Astrocyte (in vitro differentiated cells and primary cell): ENCODE measurements around the gene UNC5B. TPM values are rescaled to one million over a fixed set of nuclear protein-coding genes. Genes with fewer than 3 reads are reported as not detected.

ENCODE experiments used
- DNase-seq: peaks from one replicate; pipeline ENCODE4 v3.0.0-alpha.2; 2010; ENCODE audit warnings: low read depth
- FAIRE-seq: peaks from 2 replicates; lab custom pipeline; 2011; peaks lifted over from hg19 to GRCh38; lab: Jason Lieb, UNC
- H2AFZ ChIP-seq: 2 replicates; pipeline ENCODE4 v1.6.0; 2012; ENCODE audit warnings: low read depth, low read length, inconsistent platforms
- H3K27ac ChIP-seq: 2 replicates; pipeline ENCODE4 v1.5.1; 2011; ENCODE audit warnings: low read depth, low read length, inconsistent platforms
- H3K27me3 ChIP-seq: 2 replicates; pipeline ENCODE4 v1.6.0; 2011; ENCODE audit warnings: low read length, inconsistent platforms; ENCODE audit not compliant: insufficient read depth
- H3K36me3 ChIP-seq: 2 replicates; pipeline ENCODE4 v1.5.1; 2011; ENCODE audit warnings: low read length, inconsistent platforms; ENCODE audit not compliant: insufficient read depth
- H3K4me1 ChIP-seq: 2 replicates; pipeline ENCODE4 v1.5.1; 2011; ENCODE audit warnings: low read length, inconsistent platforms; ENCODE audit not compliant: insufficient read depth
- H3K4me2 ChIP-seq: 2 replicates; pipeline ENCODE4 v1.6.0; 2012; ENCODE audit warnings: low read length, inconsistent platforms
- H3K4me3 ChIP-seq: 2 replicates; pipeline ENCODE4 v1.5.1; 2011; ENCODE audit warnings: low read depth, mild to moderate bottlenecking, low read length, inconsistent platforms; ENCODE audit not compliant: insufficient read depth
- H3K79me2 ChIP-seq: 2 replicates; pipeline ENCODE4 v1.6.0; 2012; ENCODE audit warnings: mild to moderate bottlenecking, low read length, inconsistent platforms; ENCODE audit not compliant: insufficient read depth
- H3K9ac ChIP-seq: 2 replicates; pipeline ENCODE4 v1.6.0; 2012; ENCODE audit warnings: mild to moderate bottlenecking, low read length, inconsistent platforms
- H3K9me3 ChIP-seq: 2 replicates; pipeline ENCODE4 v1.5.1; 2012; ENCODE audit warnings: low read depth, mild to moderate bottlenecking, low read length, inconsistent platforms; ENCODE audit not compliant: insufficient read depth
- H4K20me1 ChIP-seq: 2 replicates; pipeline ENCODE4 v1.6.0; 2012; ENCODE audit warnings: low read length, inconsistent platforms; ENCODE audit not compliant: insufficient read depth
- H3K27ac Mint-ChIP-seq: one replicate; pipeline ENCODE4 v1.8.0; 2021; ENCODE audit warnings: mild to moderate bottlenecking, mixed read lengths; ENCODE audit not compliant: unreplicated experiment
- H3K27me3 Mint-ChIP-seq: one replicate; pipeline ENCODE4 v1.8.0; 2021; ENCODE audit warnings: low read depth, mixed read lengths; ENCODE audit not compliant: unreplicated experiment
- H3K36me3 Mint-ChIP-seq: one replicate; pipeline ENCODE4 v1.8.0; 2021; ENCODE audit warnings: low read depth, mixed read lengths; ENCODE audit not compliant: unreplicated experiment
- H3K4me1 Mint-ChIP-seq: one replicate; pipeline ENCODE4 v1.8.0; 2021; ENCODE audit warnings: low read depth, mixed read lengths; ENCODE audit not compliant: unreplicated experiment
- H3K4me3 Mint-ChIP-seq: one replicate; pipeline ENCODE4 v1.8.0; 2021; ENCODE audit warnings: mild to moderate bottlenecking, moderate library complexity, mixed read lengths; ENCODE audit not compliant: unreplicated experiment
- H3K9me3 Mint-ChIP-seq: one replicate; pipeline ENCODE4 v1.8.0; 2021; ENCODE audit warnings: mild to moderate bottlenecking, mixed read lengths; ENCODE audit not compliant: unreplicated experiment
- EZH2 ChIP-seq: IDR thresholded peaks from 2 replicates; pipeline ENCODE4 v1.6.1; 2012; ENCODE audit warnings: mild to moderate bottlenecking, low read length, inconsistent platforms; ENCODE audit not compliant: insufficient read depth
- total RNA-seq: library from RNA; stranded (reverse); gene quantifications from 2 replicates; pipeline ENCODE4 v1.2.1, GENCODE V29; 2021
- TF ChIP-seq, protein P1 (sequence below): IDR thresholded peaks from 2 replicates; pipeline ENCODE4 v1.5.1; 2011; ENCODE audit warnings: low read depth, mild to moderate bottlenecking, inconsistent platforms, low read length, moderate library complexity; ENCODE audit not compliant: insufficient read depth

UNC5B gene
- total RNA-seq, 1 donor from 2014 or later, result 15.0 TPM

DNA sequence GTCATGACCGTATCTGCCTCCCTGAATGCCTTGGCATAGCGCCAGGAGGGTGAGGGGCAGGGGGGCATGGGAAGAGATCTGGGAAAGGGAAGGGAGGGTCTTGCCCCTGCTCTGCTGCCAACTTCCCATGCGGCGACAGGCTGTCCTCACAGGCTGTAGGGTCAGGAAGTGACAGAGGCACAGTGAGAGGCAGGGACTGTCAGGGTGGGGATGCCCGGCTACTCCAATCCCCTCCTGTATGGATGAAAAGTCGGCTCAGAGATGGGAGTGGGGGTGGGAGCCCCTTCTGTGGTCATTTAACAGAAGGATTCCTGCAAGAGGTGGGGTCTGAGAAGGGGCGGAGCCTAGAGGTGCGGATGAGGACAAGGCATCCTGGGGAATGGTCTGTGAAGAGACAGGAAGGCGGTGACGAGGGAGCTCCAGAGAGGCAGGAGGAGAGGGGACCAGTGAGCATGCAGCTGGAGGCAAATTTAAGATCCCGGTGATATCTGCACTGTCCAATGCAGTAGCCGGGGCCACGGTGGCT lies 20.8 kb upstream of the UNC5B start:
- H4K20me1 ChIP-seq, result no peaks in the 10 kb centered on the region
- no peak overlapping the region for H3K9ac ChIP-seq
- no peaks in the 10 kb centered on the region for H3K36me3 ChIP-seq
- Mint-ChIP-seq H3K27ac (no peak overlapping the region), H3K9me3 (peaks cover 7% of the 10 kb centered on the region), H3K36me3 (peaks cover 2% of the 10 kb centered on the region), H3K4me1 (no peaks in the 10 kb centered on the region), H3K4me3 (no peak overlapping the region), H3K27me3 (peaks cover 50% of the 10 kb centered on the region)
- no peak overlapping the region for H3K4me2 ChIP-seq
- no peaks in the 10 kb centered on the region for H3K4me1 ChIP-seq
- DNase-seq, result no peak
- H2AFZ ChIP-seq, result no peak overlapping the region
- H3K27me3 ChIP-seq, result peaks cover 5% of the 10 kb centered on the region
- no peak overlapping the region for H3K27ac ChIP-seq
- no peak for FAIRE-seq
- peaks cover 3% of the 10 kb centered on the region for H3K9me3 ChIP-seq
- TF ChIP-seq, protein P1, sequence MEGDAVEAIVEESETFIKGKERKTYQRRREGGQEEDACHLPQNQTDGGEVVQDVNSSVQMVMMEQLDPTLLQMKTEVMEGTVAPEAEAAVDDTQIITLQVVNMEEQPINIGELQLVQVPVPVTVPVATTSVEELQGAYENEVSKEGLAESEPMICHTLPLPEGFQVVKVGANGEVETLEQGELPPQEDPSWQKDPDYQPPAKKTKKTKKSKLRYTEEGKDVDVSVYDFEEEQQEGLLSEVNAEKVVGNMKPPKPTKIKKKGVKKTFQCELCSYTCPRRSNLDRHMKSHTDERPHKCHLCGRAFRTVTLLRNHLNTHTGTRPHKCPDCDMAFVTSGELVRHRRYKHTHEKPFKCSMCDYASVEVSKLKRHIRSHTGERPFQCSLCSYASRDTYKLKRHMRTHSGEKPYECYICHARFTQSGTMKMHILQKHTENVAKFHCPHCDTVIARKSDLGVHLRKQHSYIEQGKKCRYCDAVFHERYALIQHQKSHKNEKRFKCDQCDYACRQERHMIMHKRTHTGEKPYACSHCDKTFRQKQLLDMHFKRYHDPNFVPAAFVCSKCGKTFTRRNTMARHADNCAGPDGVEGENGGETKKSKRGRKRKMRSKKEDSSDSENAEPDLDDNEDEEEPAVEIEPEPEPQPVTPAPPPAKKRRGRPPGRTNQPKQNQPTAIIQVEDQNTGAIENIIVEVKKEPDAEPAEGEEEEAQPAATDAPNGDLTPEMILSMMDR, result no peak
- no peak for TF ChIP-seq EZH2
- no peak overlapping the region for H3K4me3 ChIP-seq
- no peaks in the 10 kb centered on the region for H3K79me2 ChIP-seq

DNA sequence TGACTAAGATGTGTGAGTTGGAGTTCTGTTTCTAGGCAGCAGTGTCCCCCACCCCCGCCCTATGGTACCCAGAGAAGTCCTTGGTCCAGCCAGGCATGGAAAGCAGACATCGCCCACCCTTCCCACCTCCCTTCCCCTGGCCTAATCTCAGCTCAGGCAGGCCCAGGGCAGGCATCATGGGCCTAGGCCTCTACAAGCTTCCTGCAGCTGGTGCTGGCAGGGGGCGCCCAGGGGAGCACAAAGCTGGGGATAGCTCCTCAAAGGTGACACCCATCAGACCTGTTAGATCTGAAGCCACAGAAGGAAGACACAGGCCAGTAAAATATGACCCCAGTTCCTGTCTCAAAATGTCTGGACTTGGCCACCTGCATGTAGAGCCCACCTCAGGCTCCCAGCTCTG lies 18.9 kb upstream of the UNC5B start:
- Mint-ChIP-seq H3K4me3 (no peak overlapping the region), H3K9me3 (peaks cover 16% of the 10 kb centered on the region), H3K27ac (no peak overlapping the region), H3K27me3 (peaks cover 43% of the 10 kb centered on the region), H3K4me1 (no peaks in the 10 kb centered on the region), H3K36me3 (peaks cover 4% of the 10 kb centered on the region)
- TF ChIP-seq EZH2, result no peak
- TF ChIP-seq, protein P1, result no peak
- Histone ChIP-seq H4K20me1 (no peaks in the 10 kb centered on the region), H3K4me2 (no peak overlapping the region), H3K27ac (no peak overlapping the region), H3K9me3 (peaks cover 5% of the 10 kb centered on the region), H3K27me3 (peaks cover 6% of the 10 kb centered on the region), H2AFZ (no peak overlapping the region), H3K36me3 (no peaks in the 10 kb centered on the region), H3K79me2 (no peaks in the 10 kb centered on the region), H3K4me1 (no peaks in the 10 kb centered on the region), H3K4me3 (no peak overlapping the region), H3K9ac (no peak overlapping the region)
- DNase-seq (no peak), FAIRE-seq (no peak)

DNA sequence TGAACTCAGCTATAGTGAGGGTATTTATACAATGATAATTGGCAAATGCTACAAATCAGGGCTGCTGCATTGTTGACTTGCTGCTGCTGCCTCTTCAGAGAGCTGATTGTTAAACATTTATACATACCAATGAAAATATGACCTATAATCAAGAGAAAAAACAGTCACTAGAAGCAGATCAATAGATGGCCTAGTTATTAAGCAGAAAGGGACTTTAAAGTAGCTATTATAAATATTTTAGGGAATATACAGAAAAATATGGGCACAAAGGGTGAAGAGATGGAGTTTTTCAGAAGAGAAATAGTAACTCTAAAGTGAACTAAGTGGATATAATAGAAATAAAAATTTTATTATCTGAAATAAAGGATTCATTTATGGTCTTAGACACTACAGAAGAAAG lies 14.4 kb upstream of the UNC5B start:
- H3K4me1 Mint-ChIP-seq, result no peaks in the 10 kb centered on the region
- TF ChIP-seq EZH2, result no peak
- TF ChIP-seq, protein P1, result no peak

More for the DNA sequence above, 14.4 kb upstream of the UNC5B start:
- Histone ChIP-seq H3K4me1 (no peaks in the 10 kb centered on the region), H3K9me3 (peaks cover 5% of the 10 kb centered on the region), H3K36me3 (no peaks in the 10 kb centered on the region), H3K27me3 (peaks cover 7% of the 10 kb centered on the region), H3K4me3 (no peak overlapping the region), H3K79me2 (no peaks in the 10 kb centered on the region), H4K20me1 (no peaks in the 10 kb centered on the region), H3K27ac (no peak overlapping the region), H3K9ac (no peak overlapping the region), H2AFZ (no peak overlapping the region), H3K4me2 (no peak overlapping the region)
- Mint-ChIP-seq H3K9me3 (peaks cover 18% of the 10 kb centered on the region), H3K27me3 (peaks cover 28% of the 10 kb centered on the region), H3K4me3 (no peak overlapping the region), H3K36me3 (peaks cover 4% of the 10 kb centered on the region), H3K27ac (no peak overlapping the region)
- DNase-seq (no peak), FAIRE-seq (no peak)
